Right ventricle myocardium inferior (tissue), 1 donor: ENCODE results near the gene DMGDH. TPM values are rescaled to one million over a fixed set of nuclear protein-coding genes. Genes with fewer than 3 reads are reported as not detected.
A peak's percentile ranks its signal among the peaks of the same experiment; 100 is the strongest.
"Not testable (repeated sequence)": the region's sequence is repeated elsewhere in the genome, so short reads cannot be mapped to it uniquely, and the experiment has no call there.

Experiments used
- ATAC-seq: fragments of 200-7000 bp; cut with Tn5 transposase; one replicate; pipeline ENCODE4 v1.9.1; 2020; ENCODE audit warnings: mild to moderate bottlenecking, moderate library complexity
- DNase-seq: peaks from one replicate; pipeline ENCODE4 v3.0.0; 2021; ENCODE audit errors: missing footprints
- intact Hi-C: fragments of 100-400 bp; cut with DNase I; formaldehyde crosslinking; loops from one replicate; pipeline ENCODE4 v1.11.0; 2022
- total RNA-seq: library from RNA; stranded (reverse); fragmentation: NEBNext Ultra II Directional; extraction: Animal tissue kit (Norgen Biotek cat#: 25700); gene quantifications from one replicate; pipeline ENCODE4 v1.2.1, GENCODE V29; 2021
- donor health status: DM: no; HTN: yes; CAD: no; lungs with severe emphysema.

The DMGDH gene
- total RNA-seq, 1 donor from 2014 or later, result 2.0 TPM

GRCh38 chr5:78985116-78985724 is 84.3 kb downstream of the DMGDH start, which contains the start of gene ARSB:
TSS of gene ARSB (minus strand) at chr5:78985310. CDS start at chr5:78985248, 62 bp downstream.
- ATAC-seq (peak; percentile 58), DNase-seq (peak; percentile 90)
- intact Hi-C loops, result loop anchor here (2.0 kb wide), 1 partner anchor 78 kb away; no protein-coding TSS in a partner anchor

- intact Hi-C loops, result loop anchor here (2.0 kb wide), 1 partner anchor 78 kb away; no protein-coding TSS in a partner anchor
These were observed 84.9 kb downstream of the DMGDH start for GRCh38 chr5:78984439-78985115.

GRCh38 chr5:78983601-78984438 is 85.7 kb downstream of the DMGDH start:
- DNase-seq, result no peak
- ATAC-seq, result no peak
- intact Hi-C loops, result loop anchor here (2.0 kb wide), 1 partner anchor 77 kb away; no protein-coding TSS in a partner anchor

More at GRCh38 chr5:78984439-78985115, 84.9 kb downstream of the DMGDH start:
- ATAC-seq, result peak; percentile 88
- peak; percentile 92 for DNase-seq

- intact Hi-C loops, ATAC-seq, DNase-seq: not testable (repeated sequence)
These were observed 86.3 kb downstream of the DMGDH start for GRCh38 chr5:78983194-78983593.

- intact Hi-C loops, result no loop called here
- DNase-seq (no peak), ATAC-seq (no peak)
These were observed 89.6 kb downstream of the DMGDH start for GRCh38 chr5:78979909-78980308.

GRCh38 chr5:78979117-78979742 is 90.2 kb downstream of the DMGDH start:
- DNase-seq, result no peak
- intact Hi-C loops, result no loop called here
- no peak for ATAC-seq

GRCh38 chr5:78975035-78975434 is 94.4 kb downstream of the DMGDH start:
- ATAC-seq (no peak), DNase-seq (no peak)
- intact Hi-C loops, result no loop called here

GRCh38 chr5:78974601-78975000 is 94.9 kb downstream of the DMGDH start:
- ATAC-seq, result no peak
- intact Hi-C loops, result no loop called here
- no peak for DNase-seq

GRCh38 chr5:78974011-78974410 is 95.5 kb downstream of the DMGDH start:
- no peak for DNase-seq
- intact Hi-C loops, result no loop called here
- peak; percentile 82 for ATAC-seq

- peak; percentile 56 for ATAC-seq
- intact Hi-C loops, result no loop called here
- DNase-seq, result no peak
These were observed 96.6 kb downstream of the DMGDH start for GRCh38 chr5:78972654-78973428.

- intact Hi-C loops, result no loop called here
- no peak for DNase-seq
- no peak for ATAC-seq
These were observed 97.5 kb downstream of the DMGDH start for GRCh38 chr5:78971998-78972397.

GRCh38 chr5:78968781-78969180 is 100.7 kb downstream of the DMGDH start:
- intact Hi-C loops, result loop anchor here (5.0 to 10.0 kb wide), 2 partner anchors 504 to 646 kb away; no protein-coding TSS in a partner anchor
- ATAC-seq, result no peak
- DNase-seq, result no peak

- ATAC-seq, result peak; percentile 65
- intact Hi-C loops, result loop anchor here (2.0 to 10.0 kb wide), 3 partner anchors 64 to 643 kb away; no protein-coding TSS in a partner anchor
- no peak for DNase-seq
These were observed 104.6 kb downstream of the DMGDH start for GRCh38 chr5:78964889-78965288.

GRCh38 chr5:78961743-78962142 is 107.7 kb downstream of the DMGDH start:
- no peak for DNase-seq
- intact Hi-C loops, result loop anchor here (10.0 kb wide), 1 partner anchor 497 kb away; no protein-coding TSS in a partner anchor
- ATAC-seq, result no peak

- ATAC-seq (no peak), DNase-seq (no peak)
- intact Hi-C loops, result loop anchor here (10.0 kb wide), 1 partner anchor 495 kb away; no protein-coding TSS in a partner anchor
These were observed 109.7 kb downstream of the DMGDH start for GRCh38 chr5:78959767-78960166.

- DNase-seq (no peak), ATAC-seq (no peak)
- intact Hi-C loops, result no loop called here
These were observed 110.6 kb downstream of the DMGDH start for GRCh38 chr5:78958672-78959445.

- intact Hi-C loops, result no loop called here
- no peak for DNase-seq
- no peak for ATAC-seq
These were observed 112.6 kb downstream of the DMGDH start for GRCh38 chr5:78956901-78957300.
